Stomach (tissue), 4 donors: Measurements from ENCODE around the gene PRKCZ.

Experiments used
- EP300 ChIP-seq: sonication (generic); formaldehyde crosslinking; IDR thresholded peaks from one replicate; pipeline ENCODE4 v1.6.1; 2017; ENCODE audit warnings: antibody characterized with exemption
- POLR2A ChIP-seq, 4 donors: fragments of 450-650 bp; IDR thresholded peaks; one replicate each; pipeline ENCODE4 v1.6.1; 2016; ENCODE audit warnings: antibody characterized with exemption in 4 of 4, control low read depth in 2 of 4, mild to moderate bottlenecking in 1 of 4, moderate library complexity in 1 of 4
- POLR2AphosphoS5 ChIP-seq, 3 donors: sonication (generic); formaldehyde crosslinking; IDR thresholded peaks; one replicate each; pipeline ENCODE4 v1.6.1; 2016; ENCODE audit warnings: antibody characterized with exemption in 3 of 3
- TF ChIP-seq, protein P1 (sequence below), 7 experiments: fragments of 450-650 bp in 4 of 7; fragments of 200-600 bp in 3 of 7; sonication (generic) in 3 of 7; IDR thresholded peaks; one replicate each; pipeline ENCODE4 v1.5.1; 2016 to 2019; ENCODE audit warnings: antibody characterized with exemption in 7 of 7, control low read depth in 2 of 7, mild to moderate bottlenecking in 1 of 7

DNA sequence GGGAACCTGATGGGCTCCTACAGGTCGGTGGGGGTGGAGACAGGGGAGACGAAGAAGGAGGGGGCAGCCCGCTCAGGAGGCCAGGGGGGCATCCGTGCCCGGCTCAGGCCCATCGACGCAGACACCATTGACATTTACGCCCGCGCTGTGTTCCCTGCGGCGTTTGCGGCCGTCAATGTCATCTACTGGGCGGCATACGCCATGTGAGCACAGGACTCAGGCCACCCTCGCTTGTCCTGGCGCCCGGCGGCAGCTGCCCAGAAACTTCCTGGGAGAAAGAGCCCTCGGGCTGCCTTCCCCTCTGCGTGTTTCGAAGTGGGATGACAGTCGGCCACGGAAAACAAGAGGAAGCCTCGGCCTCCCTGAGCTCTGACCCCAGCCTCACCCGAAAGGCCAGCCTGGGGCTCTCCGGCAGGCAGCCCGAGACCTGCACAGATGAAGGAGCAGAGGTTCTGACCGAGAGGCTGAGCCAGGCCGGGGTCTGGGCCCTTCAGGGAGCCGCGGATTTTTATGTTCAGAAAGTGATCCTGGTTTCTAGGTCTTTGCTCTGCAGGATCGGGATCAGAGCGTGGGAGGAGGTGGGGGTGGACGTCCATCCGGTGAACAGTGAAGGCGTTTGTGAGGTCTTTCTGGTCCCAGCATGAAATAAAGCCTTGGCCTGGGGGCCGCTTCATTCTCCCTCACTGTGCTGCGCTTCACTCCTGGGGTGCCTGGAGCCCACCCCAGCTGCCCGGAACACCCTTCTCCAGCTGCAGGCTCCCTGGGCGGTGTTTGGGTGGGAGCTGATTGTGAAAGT lies 19.9 kb upstream of the PRKCZ start:
- TF ChIP-seq, protein P1, sequence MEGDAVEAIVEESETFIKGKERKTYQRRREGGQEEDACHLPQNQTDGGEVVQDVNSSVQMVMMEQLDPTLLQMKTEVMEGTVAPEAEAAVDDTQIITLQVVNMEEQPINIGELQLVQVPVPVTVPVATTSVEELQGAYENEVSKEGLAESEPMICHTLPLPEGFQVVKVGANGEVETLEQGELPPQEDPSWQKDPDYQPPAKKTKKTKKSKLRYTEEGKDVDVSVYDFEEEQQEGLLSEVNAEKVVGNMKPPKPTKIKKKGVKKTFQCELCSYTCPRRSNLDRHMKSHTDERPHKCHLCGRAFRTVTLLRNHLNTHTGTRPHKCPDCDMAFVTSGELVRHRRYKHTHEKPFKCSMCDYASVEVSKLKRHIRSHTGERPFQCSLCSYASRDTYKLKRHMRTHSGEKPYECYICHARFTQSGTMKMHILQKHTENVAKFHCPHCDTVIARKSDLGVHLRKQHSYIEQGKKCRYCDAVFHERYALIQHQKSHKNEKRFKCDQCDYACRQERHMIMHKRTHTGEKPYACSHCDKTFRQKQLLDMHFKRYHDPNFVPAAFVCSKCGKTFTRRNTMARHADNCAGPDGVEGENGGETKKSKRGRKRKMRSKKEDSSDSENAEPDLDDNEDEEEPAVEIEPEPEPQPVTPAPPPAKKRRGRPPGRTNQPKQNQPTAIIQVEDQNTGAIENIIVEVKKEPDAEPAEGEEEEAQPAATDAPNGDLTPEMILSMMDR (IDR thresholded peaks at IDR 0.05): no peak
- no peak for TF ChIP-seq POLR2A (IDR thresholded peaks at IDR 0.05)
- TF ChIP-seq EP300: no peak
- TF ChIP-seq POLR2AphosphoS5 (IDR thresholded peaks at IDR 0.05): no peak
